GM10266 (cell line): ENCODE data around the gene LEMD1.
"Not testable (repeated sequence)": the region's sequence is repeated elsewhere in the genome, so short reads cannot be mapped to it uniquely, and the experiment has no call there.

Experiments used
- DNase-seq: peaks from one replicate; pipeline ENCODE4 v3.0.0; 2012; ENCODE audit errors: extremely low spot score
- TF ChIP-seq, protein P1 (sequence below): IDR thresholded peaks from 2 replicates; pipeline ENCODE4 v1.5.1; 2012; ENCODE audit warnings: mild to moderate bottlenecking, low read depth; ENCODE audit not compliant: control insufficient read depth, insufficient read depth; ENCODE audit errors: missing control alignments

The LEMD1 gene

DNA sequence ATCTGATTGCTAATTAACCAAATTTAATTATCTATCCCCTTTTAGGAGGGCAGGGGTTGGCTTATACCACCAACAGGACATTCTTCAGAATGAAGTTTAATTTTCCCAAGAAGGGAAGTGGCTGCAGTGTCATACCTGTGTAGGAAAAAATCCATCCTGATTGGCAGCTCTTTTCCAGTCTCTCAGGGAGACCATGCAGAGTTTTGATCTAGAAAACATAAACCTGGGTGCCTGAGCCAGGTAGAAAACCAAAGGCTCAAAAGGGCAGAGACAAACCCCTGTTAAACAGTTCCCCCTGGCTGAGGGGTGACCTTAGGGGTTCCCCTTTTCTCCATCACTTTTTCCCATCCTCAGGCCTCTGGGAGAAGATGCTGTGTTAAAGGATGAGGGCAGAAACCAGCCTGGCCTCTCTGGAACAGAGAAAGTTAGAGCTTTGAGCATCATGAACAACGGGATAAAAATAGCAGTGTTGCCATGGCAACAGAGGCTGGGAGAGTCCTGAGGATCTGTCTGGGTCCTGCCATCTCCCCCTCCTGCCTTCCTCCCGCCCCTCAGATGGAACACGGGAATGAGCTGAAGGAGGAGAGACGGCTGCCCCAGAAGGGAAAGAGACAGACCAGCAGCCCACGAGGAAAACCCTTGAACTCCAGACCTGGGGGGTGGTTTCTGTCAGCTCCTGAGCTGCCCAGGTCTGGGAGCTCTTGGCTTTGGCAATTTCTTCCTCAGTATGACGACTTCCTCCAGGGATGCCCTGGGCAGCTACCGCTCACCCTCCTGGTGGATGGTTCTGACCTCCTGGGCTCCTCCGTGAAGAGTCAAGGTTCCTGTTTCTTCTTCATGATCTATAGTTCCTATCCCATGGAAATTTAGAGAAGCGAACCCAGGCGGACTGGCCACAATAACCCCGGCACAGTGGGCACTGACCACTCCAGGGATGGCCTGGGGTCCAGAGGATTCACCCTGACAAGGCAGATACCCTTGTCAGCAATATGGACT lies 14.0 kb upstream of the LEMD1 start:
- TF ChIP-seq, protein P1, sequence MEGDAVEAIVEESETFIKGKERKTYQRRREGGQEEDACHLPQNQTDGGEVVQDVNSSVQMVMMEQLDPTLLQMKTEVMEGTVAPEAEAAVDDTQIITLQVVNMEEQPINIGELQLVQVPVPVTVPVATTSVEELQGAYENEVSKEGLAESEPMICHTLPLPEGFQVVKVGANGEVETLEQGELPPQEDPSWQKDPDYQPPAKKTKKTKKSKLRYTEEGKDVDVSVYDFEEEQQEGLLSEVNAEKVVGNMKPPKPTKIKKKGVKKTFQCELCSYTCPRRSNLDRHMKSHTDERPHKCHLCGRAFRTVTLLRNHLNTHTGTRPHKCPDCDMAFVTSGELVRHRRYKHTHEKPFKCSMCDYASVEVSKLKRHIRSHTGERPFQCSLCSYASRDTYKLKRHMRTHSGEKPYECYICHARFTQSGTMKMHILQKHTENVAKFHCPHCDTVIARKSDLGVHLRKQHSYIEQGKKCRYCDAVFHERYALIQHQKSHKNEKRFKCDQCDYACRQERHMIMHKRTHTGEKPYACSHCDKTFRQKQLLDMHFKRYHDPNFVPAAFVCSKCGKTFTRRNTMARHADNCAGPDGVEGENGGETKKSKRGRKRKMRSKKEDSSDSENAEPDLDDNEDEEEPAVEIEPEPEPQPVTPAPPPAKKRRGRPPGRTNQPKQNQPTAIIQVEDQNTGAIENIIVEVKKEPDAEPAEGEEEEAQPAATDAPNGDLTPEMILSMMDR, result no peak
- no peak for DNase-seq

DNA sequence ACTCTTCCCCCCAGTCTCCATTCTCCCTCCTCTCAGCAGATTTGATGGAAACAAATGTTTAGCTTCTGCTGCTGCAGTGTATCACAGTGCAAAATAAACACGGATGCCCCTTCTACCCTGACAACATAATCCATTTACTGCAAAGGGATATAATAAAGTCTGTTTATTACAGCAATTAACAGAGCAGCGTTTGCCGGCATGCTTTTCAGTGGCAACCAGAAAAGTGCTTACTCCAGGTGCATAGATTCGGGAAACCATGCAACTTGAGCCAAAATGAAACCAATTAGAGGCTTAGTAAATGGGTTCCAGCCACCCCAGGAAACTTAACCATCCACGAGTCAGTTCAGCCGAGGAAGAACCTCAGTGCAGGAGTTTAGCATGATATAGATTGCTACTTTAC lies 12.9 kb upstream of the LEMD1 start:
- no peak for DNase-seq
- TF ChIP-seq, protein P1, result no peak

DNA sequence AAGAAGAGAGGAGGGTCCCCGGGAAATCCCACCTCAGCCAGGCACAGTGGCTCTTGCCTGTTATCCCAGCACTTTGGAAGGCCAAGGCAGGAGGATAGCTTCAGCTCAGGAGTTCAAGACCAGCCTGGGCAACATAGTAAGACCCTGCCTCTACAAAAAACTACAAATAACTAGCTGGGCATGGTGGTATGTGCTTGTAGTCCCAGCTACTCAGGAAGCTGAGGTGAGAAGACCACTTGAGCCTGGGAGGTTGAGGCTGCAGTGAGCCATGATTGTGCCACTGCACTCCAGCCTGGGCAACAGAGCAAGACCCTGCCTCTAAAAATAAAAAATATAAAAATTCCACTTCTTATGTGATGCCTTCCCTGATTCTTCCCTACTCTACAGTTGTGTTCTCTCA lies 10.8 kb upstream of the LEMD1 start:
- DNase-seq, result not testable (repeated sequence)

DNA sequence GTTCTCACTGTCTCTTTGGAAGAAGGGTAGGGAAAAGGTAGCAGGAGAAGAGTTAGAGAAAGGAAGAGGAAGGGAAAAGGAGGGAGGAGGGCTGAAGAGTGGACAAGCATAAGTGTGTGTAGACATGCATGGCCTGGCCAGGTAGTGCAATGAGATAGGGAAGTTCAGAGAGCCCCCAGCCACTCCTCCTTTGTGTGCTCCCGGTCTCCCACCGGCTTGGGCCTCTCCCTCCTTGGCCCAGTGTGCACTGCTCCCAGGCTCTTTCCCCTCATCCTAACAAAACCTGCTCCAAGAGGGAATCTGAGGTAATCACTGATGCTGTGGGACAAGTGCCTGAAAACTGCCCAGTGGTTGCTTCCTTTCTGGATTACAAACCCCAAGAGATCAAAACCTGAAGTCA lies 10.3 kb upstream of the LEMD1 start:
- no peak for DNase-seq
- TF ChIP-seq, protein P1, result no peak

DNA sequence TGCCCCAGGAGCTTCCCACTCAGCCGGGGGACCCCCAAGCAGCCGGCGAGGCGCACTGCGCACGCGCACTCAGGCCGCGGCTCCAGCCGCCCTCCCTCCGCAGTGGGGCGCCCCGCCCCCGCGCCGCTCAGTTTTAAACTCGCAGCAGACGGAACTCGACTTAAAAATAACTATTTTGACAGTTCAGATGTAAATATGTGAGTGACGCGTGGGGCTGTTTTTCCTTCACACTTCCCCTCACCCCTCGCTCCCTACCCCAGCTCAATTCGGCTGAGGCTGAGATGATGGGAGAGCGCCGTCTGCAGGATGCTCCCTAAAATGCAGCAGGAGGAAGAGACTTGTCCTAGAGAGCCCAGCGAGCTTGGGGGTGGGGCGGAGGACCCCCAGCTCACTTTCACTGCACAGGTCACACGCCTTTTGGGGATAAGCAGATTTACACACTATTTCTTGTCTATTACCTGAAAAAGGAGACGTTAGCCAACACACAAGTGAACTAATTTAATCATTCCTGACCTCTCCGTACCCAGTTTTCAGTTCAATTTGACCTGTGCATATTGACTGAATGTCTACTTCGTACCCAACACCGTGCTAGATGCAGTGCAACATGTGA lies 8.9 kb upstream of the LEMD1 start:
- peak; percentile 72 for DNase-seq
- TF ChIP-seq, protein P1, result peak; percentile 81

DNA sequence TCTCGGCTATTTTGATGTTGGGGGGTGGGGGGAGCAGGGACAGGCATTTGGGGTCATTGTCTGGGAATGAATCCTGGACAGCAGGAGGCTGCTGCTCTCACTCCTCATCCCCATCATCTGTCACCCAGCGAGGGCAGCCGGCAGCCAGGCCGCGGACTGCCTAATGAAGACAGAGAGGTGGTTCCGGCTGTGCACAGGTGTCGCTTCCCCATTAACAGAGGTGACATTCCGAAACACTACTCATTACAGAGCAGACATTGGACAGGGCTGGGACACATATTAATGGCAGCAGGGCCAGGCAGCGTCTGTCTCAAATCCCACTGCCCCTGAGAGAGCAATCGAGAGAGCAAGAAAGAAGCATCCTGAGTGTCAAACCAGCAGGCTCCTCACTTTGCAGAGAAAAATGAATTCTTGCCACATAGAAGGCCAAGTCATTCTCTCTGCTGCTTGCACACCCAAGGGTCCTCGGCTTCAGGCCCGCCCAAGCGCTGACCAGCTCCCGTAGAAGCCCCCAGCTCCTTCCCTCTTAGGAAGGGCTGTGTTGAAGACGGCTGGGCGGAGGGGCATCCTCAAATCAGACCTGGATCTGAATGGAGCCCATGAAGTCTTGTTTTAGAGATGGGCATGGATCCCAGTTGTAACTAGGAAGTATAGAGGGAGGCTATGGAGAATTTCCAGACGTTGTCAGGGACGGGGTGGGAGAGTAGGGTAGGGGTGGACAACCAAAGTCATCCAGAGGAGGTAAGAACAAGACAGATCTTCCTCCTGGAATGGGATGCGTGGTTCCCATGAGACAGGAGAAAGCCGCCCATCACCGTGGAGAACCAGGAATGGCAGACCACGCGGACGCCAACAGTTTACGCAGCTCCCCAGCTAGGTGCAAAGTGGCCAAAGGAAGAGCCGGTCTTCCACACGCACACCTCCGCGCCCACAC lies 8.2 kb upstream of the LEMD1 start:
- DNase-seq, result no peak
- TF ChIP-seq, protein P1, result no peak

DNA sequence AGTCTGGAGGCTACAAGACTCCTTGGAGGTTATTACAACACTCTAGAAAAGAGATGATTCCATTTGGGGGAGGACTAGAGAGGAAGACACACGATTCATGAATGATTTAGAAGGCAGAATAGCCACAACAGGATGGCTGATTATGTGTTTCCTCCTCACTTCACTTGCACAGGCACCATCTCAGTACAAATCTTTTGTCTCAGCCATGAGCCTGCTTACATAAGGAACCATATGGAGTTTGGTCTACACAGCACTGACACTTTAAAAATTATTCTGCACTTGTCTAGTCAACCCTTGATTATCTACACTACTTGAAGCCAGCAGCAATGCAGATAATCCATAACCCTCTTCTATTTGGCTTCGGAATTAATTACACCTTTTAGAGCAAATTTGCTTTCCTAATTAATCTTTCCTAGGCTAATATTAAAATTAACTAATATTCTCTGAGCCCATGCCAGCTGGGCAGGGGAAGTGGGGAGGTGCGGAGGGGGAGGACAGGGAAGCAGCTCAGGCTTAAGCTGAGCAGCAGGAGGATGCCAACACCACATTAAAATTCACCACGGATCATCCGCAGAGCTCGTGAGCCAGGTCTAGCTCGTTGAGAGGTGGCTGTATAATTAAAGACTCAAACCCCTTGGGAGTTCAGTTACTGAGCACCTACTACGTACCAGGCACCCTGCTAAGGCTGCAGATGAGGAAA lies 3.2 kb upstream of the LEMD1 start:
- DNase-seq, result no peak
- TF ChIP-seq, protein P1, result no peak
